SU-DHL-6 (cell line): ENCODE results near the gene SYNJ2.

Experiments used
- H2AFZ ChIP-seq: fragments of 200-600 bp; sonication (generic); 2 replicates; pipeline ENCODE4 v1.6.1; 2014; ENCODE audit warnings: low read depth, mild to moderate bottlenecking, moderate library complexity, mixed read lengths, antibody characterized with exemption, low read length; ENCODE audit not compliant: severe bottlenecking
- H3F3A ChIP-seq: fragments of 200-600 bp; shearing (Covaris generic); 2 replicates; pipeline ENCODE4 v1.6.0; 2016; ENCODE audit warnings: antibody characterized with exemption, mild to moderate bottlenecking; ENCODE audit not compliant: insufficient read depth
- H3K27ac ChIP-seq: fragments of 200-600 bp; sonication (generic); 2 replicates; pipeline ENCODE4 v1.5.1; 2016; ENCODE audit warnings: low read depth, mild to moderate bottlenecking, low read length, moderate library complexity, mixed read lengths
- H3K27me3 ChIP-seq: fragments of 200-600 bp; sonication (generic), shearing (Covaris generic); 2 replicates; pipeline ENCODE4 v1.6.0; 2014; ENCODE audit warnings: mild to moderate bottlenecking, low read length
- H3K36me3 ChIP-seq: fragments of 200-600 bp; sonication (generic); 2 replicates; pipeline ENCODE4 v1.6.1; 2014; ENCODE audit warnings: mild to moderate bottlenecking, low read length, mixed read lengths
- H3K4me2 ChIP-seq: fragments of 300-600, 200-600 bp; shearing (Covaris generic), sonication (generic); 2 replicates; pipeline ENCODE4 v1.6.0; 2014; ENCODE audit warnings: low read length, low read depth, mild to moderate bottlenecking; ENCODE audit not compliant: poor library complexity, severe bottlenecking
- H3K4me3 ChIP-seq: fragments of 200-600 bp; sonication (generic); 2 replicates; pipeline ENCODE4 v1.5.1; 2014; ENCODE audit warnings: antibody characterized with exemption, low read length, mild to moderate bottlenecking, mixed read lengths; ENCODE audit not compliant: insufficient read depth, poor library complexity, severe bottlenecking
- H3K79me2 ChIP-seq: fragments of 200-600 bp; sonication (generic); 2 replicates; pipeline ENCODE4 v1.6.1; 2014; ENCODE audit warnings: mild to moderate bottlenecking, low read length, moderate library complexity; ENCODE audit not compliant: insufficient read depth
- H3K9ac ChIP-seq: fragments of 200-600 bp; sonication (generic); 2 replicates; pipeline ENCODE4 v1.7.0; 2014; ENCODE audit warnings: mild to moderate bottlenecking, low read length
- H3K9me2 ChIP-seq: fragments of 200-600 bp; sonication (generic); replicated peaks from 2 replicates; pipeline ENCODE4 v1.6.1; 2014; ENCODE audit warnings: low read length; ENCODE audit not compliant: insufficient read depth
- H3K9me3 ChIP-seq: fragments of 200-600 bp; sonication (generic); 2 replicates; pipeline ENCODE4 v1.6.1; 2014; ENCODE audit warnings: low read length, mixed read lengths; ENCODE audit not compliant: insufficient read depth
- H4K20me1 ChIP-seq: fragments of 200-600 bp; sonication (generic); 2 replicates; pipeline ENCODE4 v1.6.1; 2014; ENCODE audit warnings: low read depth, mild to moderate bottlenecking, antibody characterized with exemption, low read length, moderate library complexity, mixed read lengths
- CTCF ChIP-seq: fragments of 200-600 bp; sonication (generic); IDR thresholded peaks from one replicate; pipeline ENCODE4 v1.5.1; 2017; ENCODE audit warnings: antibody characterized with exemption, mild to moderate bottlenecking, low read length, moderate library complexity; ENCODE audit not compliant: insufficient read depth, poor library complexity, severe bottlenecking
- EZH2phosphoT487 ChIP-seq: fragments of 200-600 bp; sonication (generic), shearing (Covaris generic); conservative IDR thresholded peaks from 2 replicates; pipeline ENCODE4 v1.6.1; 2018; ENCODE audit warnings: mild to moderate bottlenecking, antibody characterized with exemption, low read length, moderate library complexity, mixed read lengths

SYNJ2 gene

DNA sequence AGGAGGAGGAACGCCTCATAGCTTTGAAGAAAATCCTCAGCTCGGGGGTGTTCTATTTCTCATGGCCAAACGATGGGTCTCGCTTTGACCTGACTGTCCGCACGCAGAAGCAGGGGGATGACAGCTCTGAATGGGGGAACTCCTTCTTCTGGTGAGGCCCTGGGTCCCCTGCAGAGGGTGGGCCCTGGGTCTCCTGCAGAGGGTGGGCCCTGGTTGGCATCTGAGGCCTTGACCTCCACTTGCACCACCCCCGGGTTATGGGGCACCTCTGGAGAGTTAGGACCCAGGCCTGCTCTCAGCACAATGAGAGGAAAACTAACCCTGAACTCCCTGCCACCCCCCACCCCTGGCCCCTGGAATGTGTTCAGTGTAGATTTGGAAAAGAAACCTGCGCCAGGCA is 47.2 kb downstream of the SYNJ2 start:
- Histone ChIP-seq H3K79me2 (no peaks in the 10 kb centered on the region), H3K9me2 (no peaks in the 10 kb centered on the region), H3K4me2 (no peak overlapping the region), H4K20me1 (no peaks in the 10 kb centered on the region), H3F3A (no peaks in the 10 kb centered on the region), H3K27me3 (no peaks in the 10 kb centered on the region), H3K9ac (no peak overlapping the region), H3K36me3 (no peaks in the 10 kb centered on the region), H3K27ac (no peak overlapping the region), H3K9me3 (no peaks in the 10 kb centered on the region), H3K4me3 (no peak overlapping the region), H2AFZ (no peak overlapping the region)
- TF ChIP-seq CTCF (no peak), EZH2phosphoT487 (no peak)

GRCh38 chr6:158029668-158030230 is 48.1 kb downstream of the SYNJ2 start:
- no peak overlapping the region for H3K9ac ChIP-seq
- no peaks in the 10 kb centered on the region for H3K9me3 ChIP-seq
- no peaks in the 10 kb centered on the region for H3K36me3 ChIP-seq
- no peak overlapping the region for H3K4me2 ChIP-seq
- no peak overlapping the region for H3K4me3 ChIP-seq
- H3K27me3 ChIP-seq: no peaks in the 10 kb centered on the region
- H3F3A ChIP-seq: no peaks in the 10 kb centered on the region
- H3K79me2 ChIP-seq: no peaks in the 10 kb centered on the region
- H4K20me1 ChIP-seq: no peaks in the 10 kb centered on the region
- no peak overlapping the region for H2AFZ ChIP-seq
- H3K9me2 ChIP-seq: no peaks in the 10 kb centered on the region
- no peak overlapping the region for H3K27ac ChIP-seq
- TF ChIP-seq EZH2phosphoT487 (no peak), CTCF (no peak)

DNA sequence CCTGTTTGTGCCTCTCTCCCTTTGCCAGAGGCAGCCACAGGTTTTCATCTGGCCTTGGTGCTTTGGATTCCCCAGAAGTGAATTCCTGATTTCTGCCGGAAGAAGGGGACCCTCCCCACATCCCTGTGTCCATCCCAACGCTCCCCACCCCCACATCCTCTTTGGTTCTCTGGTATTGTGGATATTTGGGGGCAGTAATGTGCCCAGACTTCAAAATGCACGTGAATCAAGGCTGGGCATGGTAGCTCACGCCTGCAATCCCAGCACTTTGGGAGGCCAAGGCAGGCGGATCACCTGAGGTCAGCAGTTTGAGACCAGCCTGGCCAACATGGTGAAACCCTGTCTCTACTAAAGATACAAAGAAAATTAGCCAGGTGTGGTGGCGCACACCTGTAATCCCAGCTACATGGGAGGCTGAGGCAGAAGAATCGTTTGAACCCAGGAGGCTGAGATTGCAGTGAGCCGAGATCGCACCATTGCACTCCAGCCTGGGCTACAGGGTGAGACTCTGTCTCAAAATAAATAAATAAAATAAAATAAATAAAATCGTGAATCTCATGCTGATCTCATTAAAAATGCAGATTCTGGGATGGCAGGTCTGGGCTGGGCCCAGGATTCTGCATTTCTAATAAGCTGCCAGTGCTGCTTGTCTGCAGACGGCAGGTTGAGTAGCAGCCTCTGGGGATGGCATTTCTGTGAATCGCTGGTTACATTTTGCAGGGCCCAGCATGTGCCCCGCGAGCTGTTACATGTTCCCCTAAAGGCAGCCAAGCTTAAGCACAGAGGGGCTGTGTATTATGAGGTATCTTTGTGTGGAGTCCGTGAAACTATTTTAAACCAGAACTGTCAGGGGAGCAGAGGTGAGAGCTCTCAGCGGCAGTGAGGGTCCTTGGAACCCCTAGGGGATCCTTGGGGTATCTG is 49.0 kb downstream of the SYNJ2 start:
- H3K27me3 ChIP-seq: no peaks in the 10 kb centered on the region
- H3F3A ChIP-seq: no peaks in the 10 kb centered on the region
- TF ChIP-seq EZH2phosphoT487 (no peak), CTCF (no peak)
- H3K4me3 ChIP-seq: no peak overlapping the region
- H3K9me3 ChIP-seq: no peaks in the 10 kb centered on the region
- H4K20me1 ChIP-seq: no peaks in the 10 kb centered on the region
- H3K36me3 ChIP-seq: no peaks in the 10 kb centered on the region
- no peak overlapping the region for H3K9ac ChIP-seq
- no peaks in the 10 kb centered on the region for H3K9me2 ChIP-seq
- H3K79me2 ChIP-seq: no peaks in the 10 kb centered on the region
- no peak overlapping the region for H2AFZ ChIP-seq
- no peak overlapping the region for H3K27ac ChIP-seq
- H3K4me2 ChIP-seq: no peak overlapping the region
